GM23338 (cell line): ENCODE data around the gene PTPRF. TPM values are rescaled to one million over a fixed set of nuclear protein-coding genes. Genes with fewer than 3 reads are reported as not detected.

Experiments
- ATAC-seq: fragments of 200-7000 bp; cut with Tn5 transposase; 3 replicates; pipeline ENCODE4 v1.9.1; 2020
- DNase-seq: peaks from one replicate; pipeline ENCODE4 v3.0.0-alpha.2; 2015; ENCODE audit warnings: low spot score
- H2AFZ ChIP-seq: fragments of 200-600 bp; sonication (generic); 2 replicates; pipeline ENCODE4 v1.8.0; 2016; ENCODE audit warnings: antibody characterized with exemption, mild to moderate bottlenecking, moderate library complexity
- H3F3A ChIP-seq: fragments of 200-600 bp; sonication (generic); replicated peaks from 2 replicates; pipeline ENCODE4 v1.8.0; 2017; ENCODE audit warnings: antibody characterized with exemption, mixed run types, low read depth
- H3K27ac ChIP-seq: fragments of 200-600 bp; sonication (generic); 2 replicates; pipeline ENCODE4 v1.6.1; 2016; ENCODE audit warnings: low read depth
- H3K27me3 ChIP-seq: fragments of 200-600 bp; sonication (generic); 2 replicates; pipeline ENCODE4 v1.8.0; 2016; ENCODE audit warnings: mild to moderate bottlenecking, mixed run types, moderate library complexity; ENCODE audit not compliant: insufficient read depth
- H3K36me3 ChIP-seq: fragments of 200-600 bp; sonication (generic); 2 replicates; pipeline ENCODE4 v1.8.0; 2016; ENCODE audit warnings: mild to moderate bottlenecking; ENCODE audit not compliant: insufficient read depth
- H3K4me1 ChIP-seq: fragments of 200-600 bp; sonication (generic); 2 replicates; pipeline ENCODE4 v1.8.0; 2016; ENCODE audit warnings: mild to moderate bottlenecking, moderate library complexity; ENCODE audit not compliant: insufficient read depth
- H3K4me2 ChIP-seq: fragments of 200-600 bp; sonication (generic); 2 replicates; pipeline ENCODE4 v1.7.1; 2017; ENCODE audit warnings: mixed run types
- H3K4me3 ChIP-seq: fragments of 200-600 bp; sonication (generic); 2 replicates; pipeline ENCODE4 v1.6.1; 2016; ENCODE audit warnings: mixed run types
- H3K79me2 ChIP-seq: fragments of 200-600 bp; sonication (generic); replicated peaks from 2 replicates; pipeline ENCODE4 v1.8.0; 2017; ENCODE audit warnings: mild to moderate bottlenecking; ENCODE audit not compliant: insufficient read depth
- H3K9me2 ChIP-seq: fragments of 200-600 bp; sonication (generic); 2 replicates; pipeline ENCODE4 v1.8.0; 2017; ENCODE audit not compliant: insufficient read depth
- H4K20me1 ChIP-seq: fragments of 200-600 bp; sonication (generic); replicated peaks from 2 replicates; pipeline ENCODE4 v1.8.0; 2017; ENCODE audit warnings: mild to moderate bottlenecking; ENCODE audit not compliant: insufficient read depth
- H3K27ac Mint-ChIP-seq: 2 replicates; pipeline ENCODE4 v1.8.0; 2020; ENCODE audit warnings: inconsistent platforms, mild to moderate bottlenecking, moderate library complexity, mixed read lengths
- H3K27me3 Mint-ChIP-seq: 3 replicates; pipeline ENCODE4 v1.8.0; 2022; ENCODE audit warnings: low read depth, mild to moderate bottlenecking, moderate library complexity, mixed read lengths, inconsistent platforms; ENCODE audit not compliant: insufficient read depth, poor library complexity
- H3K36me3 Mint-ChIP-seq: 3 replicates; pipeline ENCODE4 v1.8.0; 2021; ENCODE audit warnings: low read depth, mild to moderate bottlenecking, inconsistent platforms, moderate library complexity, mixed read lengths
- H3K4me1 Mint-ChIP-seq: 3 replicates; pipeline ENCODE4 v1.8.0; 2020; ENCODE audit warnings: mild to moderate bottlenecking, inconsistent platforms, mixed read lengths
- H3K4me3 Mint-ChIP-seq: 3 replicates; pipeline ENCODE4 v1.8.0; 2021; ENCODE audit warnings: moderate library complexity, mild to moderate bottlenecking, inconsistent platforms, mixed read lengths
- H3K9me3 Mint-ChIP-seq: 3 replicates; pipeline ENCODE4 v1.8.0; 2020; ENCODE audit warnings: moderate library complexity, mild to moderate bottlenecking, inconsistent platforms, mixed read lengths
- POLR2AphosphoS5 ChIP-seq: IDR thresholded peaks from 2 replicates; pipeline ENCODE4 v1.6.1; 2016; ENCODE audit warnings: antibody characterized with exemption, low read depth
- REST ChIP-seq: IDR thresholded peaks from one replicate; pipeline ENCODE4 v1.6.1; 2018; ENCODE audit warnings: antibody characterized with exemption; ENCODE audit not compliant: unreplicated experiment
- STAT1 ChIP-seq: IDR thresholded peaks from one replicate; pipeline ENCODE4 v1.6.1; 2016; ENCODE audit warnings: antibody characterized with exemption; ENCODE audit not compliant: unreplicated experiment
- ZNF462 ChIP-seq: fragments of 250-450 bp; sonication (Bioruptor Pico); IDR thresholded peaks from 2 replicates; pipeline ENCODE4 v1.5.0; 2020; ENCODE audit warnings: mild to moderate bottlenecking, moderate library complexity
- polyA plus RNA-seq: library from polyadenylated mRNA; unstranded; fragments of >200 nt; fragmentation: Nextera tagmentation; extraction: Ambion mirVana; gene quantifications from 2 replicates; pipeline ENCODE4 v1.2.1, GENCODE V29; 2016
- total RNA-seq: library from RNA; depleted of rRNA; stranded (reverse); fragments of >200 nt; shearing (Covaris generic); gene quantifications from 2 replicates; pipeline ENCODE4 v1.2.3, GENCODE V29; 2014
- TF ChIP-seq, protein P1 (sequence below), 2 experiments: fragments of 200-600 bp in 1 of 2; sonication (generic) in 1 of 2; conservative IDR thresholded peaks; 2 replicates each; pipeline versions ENCODE4 v1.5.1 to v1.6.1; 2016 to 2017; ENCODE audit warnings: antibody characterized with exemption in 2 of 2, low read depth in 2 of 2, mild to moderate bottlenecking in 2 of 2, moderate library complexity in 1 of 2

Gene PTPRF
- total and polyA plus RNA-seq, 2 experiments from 2014 or later: 52.4 to 173 TPM

DNA sequence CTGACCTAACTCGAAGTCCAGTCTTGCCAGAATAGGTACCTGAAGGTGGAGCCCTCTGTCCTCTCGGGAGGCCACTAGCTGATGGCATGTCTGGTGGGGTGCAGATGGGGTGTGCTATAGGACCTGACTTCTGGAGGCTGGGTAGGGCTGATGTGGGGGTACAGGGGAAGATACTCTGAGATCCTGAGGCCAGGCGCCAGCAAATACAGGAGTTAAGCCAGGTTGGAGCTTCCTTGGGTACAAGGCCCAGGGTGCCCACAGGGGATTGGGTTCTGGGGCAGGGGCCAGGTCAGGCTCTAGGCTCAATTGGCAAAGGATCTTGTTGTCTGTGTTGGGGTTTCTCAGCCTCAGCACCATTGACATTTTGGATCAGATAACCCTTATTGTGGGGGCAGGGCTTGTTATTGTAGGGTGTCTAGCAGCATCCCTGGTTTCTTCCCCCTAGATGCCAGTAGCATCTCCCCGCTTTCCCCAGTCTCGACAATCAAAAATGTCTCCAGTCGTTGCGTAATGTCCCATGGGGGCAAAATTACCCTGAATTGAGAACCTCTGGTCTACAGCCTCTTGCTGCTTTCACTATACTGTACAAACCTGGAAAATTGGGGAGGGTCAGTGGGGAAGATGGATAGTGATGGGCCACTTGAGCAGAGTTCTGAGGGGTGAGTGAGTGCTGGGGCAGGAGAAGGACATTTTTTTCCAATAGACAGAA, 9.2 kb downstream of the PTPRF start (continued):
- TF ChIP-seq ZNF462: no peak
- TF ChIP-seq STAT1: no peak

- H3K79me2 ChIP-seq: peaks cover 59% of the 10 kb centered on the region
- no peak for TF ChIP-seq REST
- TF ChIP-seq, protein P1, sequence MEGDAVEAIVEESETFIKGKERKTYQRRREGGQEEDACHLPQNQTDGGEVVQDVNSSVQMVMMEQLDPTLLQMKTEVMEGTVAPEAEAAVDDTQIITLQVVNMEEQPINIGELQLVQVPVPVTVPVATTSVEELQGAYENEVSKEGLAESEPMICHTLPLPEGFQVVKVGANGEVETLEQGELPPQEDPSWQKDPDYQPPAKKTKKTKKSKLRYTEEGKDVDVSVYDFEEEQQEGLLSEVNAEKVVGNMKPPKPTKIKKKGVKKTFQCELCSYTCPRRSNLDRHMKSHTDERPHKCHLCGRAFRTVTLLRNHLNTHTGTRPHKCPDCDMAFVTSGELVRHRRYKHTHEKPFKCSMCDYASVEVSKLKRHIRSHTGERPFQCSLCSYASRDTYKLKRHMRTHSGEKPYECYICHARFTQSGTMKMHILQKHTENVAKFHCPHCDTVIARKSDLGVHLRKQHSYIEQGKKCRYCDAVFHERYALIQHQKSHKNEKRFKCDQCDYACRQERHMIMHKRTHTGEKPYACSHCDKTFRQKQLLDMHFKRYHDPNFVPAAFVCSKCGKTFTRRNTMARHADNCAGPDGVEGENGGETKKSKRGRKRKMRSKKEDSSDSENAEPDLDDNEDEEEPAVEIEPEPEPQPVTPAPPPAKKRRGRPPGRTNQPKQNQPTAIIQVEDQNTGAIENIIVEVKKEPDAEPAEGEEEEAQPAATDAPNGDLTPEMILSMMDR (conservative IDR thresholded peaks at IDR 0.05; ENCODE audit: low read depth in 2 of 2): no peak
- no peak for TF ChIP-seq POLR2AphosphoS5
- no peak for TF ChIP-seq STAT1
Observed at GRCh38 chr1:43540653-43541071, 10.0 kb downstream of the PTPRF start.

More at GRCh38 chr1:43540653-43541071, 10.0 kb downstream of the PTPRF start:
- H3K27ac Mint-ChIP-seq: no peak overlapping the region
- H3K27me3 Mint-ChIP-seq: peaks cover 23% of the 10 kb centered on the region
- H3K4me2 ChIP-seq: no peak overlapping the region
- no peak overlapping the region for H3K4me3 Mint-ChIP-seq
- no peaks in the 10 kb centered on the region for H3K9me2 ChIP-seq
- H3K36me3 Mint-ChIP-seq: peaks cover 33% of the 10 kb centered on the region
- H3F3A ChIP-seq: no peaks in the 10 kb centered on the region
- ATAC-seq (no peak), DNase-seq (no peak)
- H4K20me1 ChIP-seq: peaks cover 51% of the 10 kb centered on the region
- no peak overlapping the region for H3K27ac ChIP-seq
- no peak overlapping the region for H2AFZ ChIP-seq
- H3K36me3 ChIP-seq: 0 out of 2 replicates have a peak, but pooled peaks cover 3% of the 10 kb centered on the region
- peaks cover 15% of the 10 kb centered on the region for H3K4me1 ChIP-seq
- no peaks in the 10 kb centered on the region; the same call in 2 of the 3 replicates for H3K9me3 Mint-ChIP-seq
- no peak overlapping the region for H3K4me3 ChIP-seq
- no peaks in the 10 kb centered on the region for H3K27me3 ChIP-seq
- peaks cover 63% of the 10 kb centered on the region for H3K4me1 Mint-ChIP-seq
